HG03439 (cell line): Measurements from ENCODE around the gene ZNF384.

Experiments
- ATAC-seq: cut with Tn5 transposase; IDR thresholded peaks from one replicate; pipeline ENCODE4 v1.9.1; 2021; ENCODE audit warnings: mild to moderate bottlenecking, moderate library complexity; ENCODE audit not compliant: unreplicated experiment

Gene ZNF384

GRCh38 chr12:6630736-6631135 is 58.4 kb downstream of the ZNF384 start:
- ATAC-seq = no peak

GRCh38 chr12:6627616-6628015 is 61.6 kb downstream of the ZNF384 start:
- no peak for ATAC-seq

- ATAC-seq = no peak
Measured at GRCh38 chr12:6626654-6627283, 62.4 kb downstream of the ZNF384 start.

- ATAC-seq = no peak
Measured at GRCh38 chr12:6620885-6621274, 68.3 kb downstream of the ZNF384 start.

GRCh38 chr12:6620137-6620884 is 68.9 kb downstream of the ZNF384 start:
- no peak for ATAC-seq

- no peak for ATAC-seq
Measured at GRCh38 chr12:6618483-6619225, 70.5 kb downstream of the ZNF384 start.
